Measurements from ENCODE around the gene BTBD6. TPM values are rescaled to one million over a fixed set of nuclear protein-coding genes. Genes with fewer than 3 reads are reported as not detected.
A peak's percentile ranks its signal among the peaks of the same experiment; 100 is the strongest.
"Not testable (repeated sequence)": the region's sequence is repeated elsewhere in the genome, so short reads cannot be mapped to it uniquely, and the experiment has no call there.

The BTBD6 gene
- total RNA-seq, 1 experiment from 2014 or later: 54.7 TPM

GRCh38 chr14:105294142-105294597 is 45.8 kb downstream of the BTBD6 start:
- peak; percentile 34 for DNase-seq (ENCODE audit: low read depth)

GRCh38 chr14:105297311-105297710 is 49.0 kb downstream of the BTBD6 start:
- not testable (repeated sequence) for DNase-seq (ENCODE audit: low read depth)

GRCh38 chr14:105299654-105300541 is 51.6 kb downstream of the BTBD6 start:
- no peak for DNase-seq (ENCODE audit: low read depth)

Other genes starting within 250 kb of the BTBD6 start
- gene CDCA4, start 227.4 kb upstream of the BTBD6 start, total RNA-seq (2014; rRNA removed): 63.1 and 63.6 TPM in 2 replicates
- not detected in 2 replicates for gene GPR132, start 183.1 kb upstream of the BTBD6 start, total RNA-seq (2014; rRNA removed)
- 0.80 and 3.4 TPM in 2 replicates for gene JAG2, start 79.8 kb upstream of the BTBD6 start, total RNA-seq (2014; rRNA removed)
- gene NUDT14, start 67.2 kb upstream of the BTBD6 start, total RNA-seq (2014; rRNA removed): 11.2 and 14.7 TPM in 2 replicates
- gene BRF1, start 52.5 kb downstream of the BTBD6 start, total RNA-seq (2014; rRNA removed): 28.2 and 30.1 TPM in 2 replicates
- 39.6 and 45.3 TPM in 2 replicates for gene PACS2, start 66.2 kb downstream of the BTBD6 start, total RNA-seq (2014; rRNA removed)
- gene TEX22, start 150.0 kb downstream of the BTBD6 start, total RNA-seq (2014; rRNA removed): 0.06 TPM in 1 of 2 replicates, not detected in the other
- 46.7 and 47.9 TPM in 2 replicates for gene MTA1, start 171.3 kb downstream of the BTBD6 start, total RNA-seq (2014; rRNA removed)
- 152 and 159 TPM in 2 replicates for gene CRIP2, start 226.3 kb downstream of the BTBD6 start, total RNA-seq (2014; rRNA removed)
- gene CRIP1, start 238.4 kb downstream of the BTBD6 start, total RNA-seq (2014; rRNA removed): not detected in 2 replicates
- gene TEDC1, start 242.7 kb downstream of the BTBD6 start, total RNA-seq (2014; rRNA removed): 25.5 and 29.0 TPM in 2 replicates

Data from LHCN-M2 (cell line).